H1 (cell line): ENCODE data around the gene WHAMM. TPM values are rescaled to one million over a fixed set of nuclear protein-coding genes. Genes with fewer than 3 reads are reported as not detected.

Source experiments
- CTCF ChIA-PET: fragments of 300-600 bp; sonication (Branson Sonifier 250); formaldehyde crosslinking; loops from one replicate; lab custom pipeline; 2021; ENCODE audit not compliant: partially characterized antibody; lab: Charles Lee
- POLR2A ChIA-PET: fragments of 300-600 bp; sonication (Branson Sonifier 250); formaldehyde crosslinking; loops from one replicate; lab custom pipeline; 2021; ENCODE audit warnings: inconsistent platforms; ENCODE audit not compliant: partially characterized antibody; lab: Charles Lee
- DNase-seq, 2 experiments: peaks; one replicate each; pipeline versions ENCODE4 v3.0.0 to v3.0.0-alpha.2; 2010 to 2022; ENCODE audit warnings: low spot score in 2 of 2, low read depth in 1 of 2, mixed read lengths in 1 of 2
- FAIRE-seq: peaks from 2 replicates; lab custom pipeline; 2011; peaks lifted over from hg19 to GRCh38; lab: Jason Lieb, UNC
- H2AFZ ChIP-seq: 2 replicates; pipeline ENCODE4 v1.8.1; 2012; ENCODE audit warnings: low read length, inconsistent platforms
- H2AK5ac ChIP-seq: 2 replicates; pipeline ENCODE4 v1.6.1; 2013; ENCODE audit warnings: low read depth, low read length
- H2BK120ac ChIP-seq: replicated peaks from 2 replicates; pipeline ENCODE3; 2013; ENCODE audit warnings: low read depth, low read length, inconsistent platforms
- H2BK12ac ChIP-seq: 2 replicates; pipeline ENCODE4 v1.6.1; 2013; ENCODE audit warnings: low read depth, low read length
- H2BK15ac ChIP-seq: 2 replicates; pipeline ENCODE4 v1.6.1; 2013; ENCODE audit warnings: low read length
- H2BK20ac ChIP-seq: 2 replicates; pipeline ENCODE4 v1.6.1; 2013; ENCODE audit warnings: low read length
- H2BK5ac ChIP-seq: 2 replicates; pipeline ENCODE4 v1.6.1; 2013; ENCODE audit warnings: low read depth, low read length
- H3K14ac ChIP-seq: 2 replicates; pipeline ENCODE4 v1.6.1; 2013; ENCODE audit warnings: inconsistent platforms; ENCODE audit not compliant: insufficient read length
- H3K18ac ChIP-seq: 2 replicates; pipeline ENCODE4 v1.6.1; 2013; ENCODE audit warnings: low read length; ENCODE audit errors: extremely low read depth
- H3K23ac ChIP-seq: 2 replicates; pipeline ENCODE4 v1.6.1; 2013; ENCODE audit warnings: inconsistent platforms; ENCODE audit not compliant: insufficient read length
- H3K23me2 ChIP-seq: 2 replicates; pipeline ENCODE4 v1.6.1; 2013; ENCODE audit warnings: low read depth, low read length
- H3K27ac ChIP-seq: 2 replicates; pipeline ENCODE4 v1.6.1; 2011; ENCODE audit warnings: low read depth, low read length, inconsistent platforms
- H3K27me3 ChIP-seq, 4 experiments: replicated peaks in 1 of 4; 1 replicate in 1 of 4; 2 replicates in 3 of 4; pipeline versions ENCODE4 v1.6.1 to v1.8.1; 2011 to 2013; ENCODE audit warnings: low read length in 3 of 4, mild to moderate bottlenecking in 3 of 4, inconsistent platforms in 2 of 4, mixed read lengths in 2 of 4, moderate library complexity in 1 of 4; ENCODE audit not compliant: control insufficient read depth in 3 of 4, insufficient read depth in 3 of 4; ENCODE audit errors: extremely low read depth in 1 of 4
- H3K36me3 ChIP-seq, 4 experiments: 2 replicates each; pipeline versions ENCODE4 v1.6.1 to v1.8.1; 2011 to 2013; ENCODE audit warnings: mild to moderate bottlenecking in 4 of 4, low read length in 3 of 4, moderate library complexity in 2 of 4, control low read depth in 1 of 4, inconsistent platforms in 1 of 4; ENCODE audit not compliant: insufficient read depth in 4 of 4, control insufficient read depth in 2 of 4
- H3K4ac ChIP-seq: replicated peaks from 2 replicates; pipeline ENCODE3; 2013; ENCODE audit warnings: low read length, low read depth, mixed read lengths, inconsistent platforms; ENCODE audit not compliant: insufficient read length
- H3K4me1 ChIP-seq, 4 experiments: replicated peaks in 1 of 4; 1 replicate in 1 of 4; 2 replicates in 3 of 4; pipeline versions ENCODE4 v1.6.1 to v1.8.1; 2011 to 2013; ENCODE audit warnings: low read length in 3 of 4, inconsistent platforms in 2 of 4, mixed read lengths in 1 of 4; ENCODE audit not compliant: insufficient read depth in 4 of 4, control insufficient read depth in 3 of 4
- H3K4me2 ChIP-seq, 2 experiments: 2 replicates each; pipeline versions ENCODE4 v1.6.1 to v1.8.1; 2011 to 2013; ENCODE audit warnings: low read depth in 2 of 2, low read length in 2 of 2, control low read depth in 1 of 2, inconsistent platforms in 1 of 2, mild to moderate bottlenecking in 1 of 2; ENCODE audit not compliant: insufficient read depth in 1 of 2
- H3K4me3 ChIP-seq, 4 experiments: fragments of 200-600, 300-600 bp in 1 of 4; sonication (generic), shearing (Covaris generic), sonication (Bioruptor Twin) in 1 of 4; 2 replicates each; pipeline versions ENCODE4 v1.5.1 to v1.8.1; 2011 to 2016; ENCODE audit warnings: low read length in 4 of 4, low read depth in 3 of 4, control low read depth in 2 of 4, inconsistent platforms in 2 of 4, mild to moderate bottlenecking in 2 of 4, mixed read lengths in 1 of 4, moderate library complexity in 1 of 4; ENCODE audit not compliant: insufficient read depth in 2 of 4; ENCODE audit errors: extremely low read depth in 1 of 4
- H3K56ac ChIP-seq: replicated peaks from 2 replicates; pipeline ENCODE3; 2013; ENCODE audit warnings: low read depth, mild to moderate bottlenecking, mixed read lengths, low read length, inconsistent platforms; ENCODE audit not compliant: insufficient read length
- H3K79me1 ChIP-seq: 2 replicates; pipeline ENCODE4 v1.6.1; 2013; ENCODE audit warnings: low read depth, low read length, control low read depth
- H3K79me2 ChIP-seq, 2 experiments: 2 replicates each; pipeline versions ENCODE4 v1.6.1 to v1.8.1; 2012 to 2013; ENCODE audit warnings: low read length in 2 of 2, mild to moderate bottlenecking in 2 of 2, inconsistent platforms in 1 of 2; ENCODE audit not compliant: insufficient read depth in 2 of 2, control insufficient read depth in 1 of 2
- H3K9ac ChIP-seq, 4 experiments: replicated peaks in 1 of 4; 1 replicate in 1 of 4; 2 replicates in 3 of 4; pipeline versions ENCODE4 v1.6.1 to v1.8.1; 2011 to 2013; ENCODE audit warnings: low read depth in 3 of 4, low read length in 3 of 4, control low read depth in 2 of 4, mild to moderate bottlenecking in 2 of 4, moderate library complexity in 2 of 4, inconsistent platforms in 1 of 4; ENCODE audit errors: extremely low read depth in 1 of 4
- H3K9me3 ChIP-seq, 2 experiments: 2 replicates each; pipeline versions ENCODE4 v1.6.1 to v1.8.1; 2012 to 2013; ENCODE audit warnings: mild to moderate bottlenecking in 2 of 2, moderate library complexity in 2 of 2, control low read depth in 1 of 2, inconsistent platforms in 1 of 2, low read depth in 1 of 2, low read length in 1 of 2, mixed read lengths in 1 of 2; ENCODE audit not compliant: insufficient read depth in 2 of 2
- H4K20me1 ChIP-seq, 2 experiments: replicated peaks in 1 of 2; 2 replicates each; pipeline versions ENCODE3 to v1.8.1; 2011 to 2013; ENCODE audit warnings: inconsistent platforms in 2 of 2, low read length in 2 of 2, mild to moderate bottlenecking in 1 of 2; ENCODE audit not compliant: insufficient read depth in 2 of 2, control insufficient read depth in 1 of 2
- H4K5ac ChIP-seq: 2 replicates; pipeline ENCODE4 v1.6.1; 2013; ENCODE audit warnings: low read length, low read depth, mixed read lengths, inconsistent platforms; ENCODE audit not compliant: insufficient read length
- H4K8ac ChIP-seq: 2 replicates; pipeline ENCODE4 v1.8.0; 2013; ENCODE audit warnings: mild to moderate bottlenecking, moderate library complexity, low read length, inconsistent platforms; ENCODE audit not compliant: insufficient read depth; ENCODE audit errors: extremely low read depth
- H4K91ac ChIP-seq: replicated peaks from 2 replicates; pipeline ENCODE3; 2013; ENCODE audit warnings: low read length, mixed read lengths, inconsistent platforms; ENCODE audit not compliant: insufficient read length
- BCL11A ChIP-seq, 2 experiments: IDR thresholded peaks; one replicate each; pipeline ENCODE4 v1.6.1; 2011; ENCODE audit warnings: low read depth in 2 of 2, low read length in 2 of 2, mild to moderate bottlenecking in 2 of 2
- EZH2 ChIP-seq: fragments of 200-600 bp; sonication (generic); IDR thresholded peaks from 2 replicates; pipeline ENCODE4 v1.7.1; 2012; ENCODE audit warnings: low read depth, mild to moderate bottlenecking, moderate library complexity, low read length, inconsistent platforms; ENCODE audit not compliant: severe bottlenecking
- JUN ChIP-seq: IDR thresholded peaks from 2 replicates; pipeline ENCODE4 v1.6.1; 2011; ENCODE audit warnings: low read depth, mild to moderate bottlenecking, improper control_type of control experiment, low read length
- POLR2A ChIP-seq, 2 experiments: IDR thresholded peaks; 1 replicate in 1 of 2; 2 replicates in 1 of 2; pipeline ENCODE4 v1.6.1; 2011; ENCODE audit warnings: low read depth in 2 of 2, low read length in 2 of 2, mild to moderate bottlenecking in 2 of 2; ENCODE audit errors: control extremely low read depth in 1 of 2
- POLR2AphosphoS5 ChIP-seq: IDR thresholded peaks from 2 replicates; pipeline ENCODE4 v1.6.1; 2011; ENCODE audit warnings: low read depth, low read length
- TAF7 ChIP-seq: optimal IDR thresholded peaks from 2 replicates; pipeline ENCODE3; 2011; ENCODE audit warnings: low read depth, mild to moderate bottlenecking, inconsistent platforms, low read length, moderate library complexity, borderline replicate concordance
- WGBS, 2 experiments: shearing (Covaris generic) in 1 of 2; methylation state at CpG; one replicate each; pipeline versions ENCODE4 v1.1.6 to v1.1.7; 2013 to 2015; ENCODE audit warnings: low lambda C conversion rate in 2 of 2, mixed read lengths in 2 of 2, inconsistent platforms in 1 of 2, low coverage in 1 of 2, missing lambda C conversion rate in 1 of 2; ENCODE audit not compliant: insufficient replicate concordance in 2 of 2, insufficient coverage in 1 of 2, insufficient read length in 1 of 2; ENCODE audit errors: extremely low coverage in 1 of 2, missing lambda C conversion rate in 1 of 2; 5-methylcytosine and 5-hydroxymethylcytosine counted together
- polyA plus RNA-seq, 7 experiments: library from polyadenylated mRNA; depleted of rRNA in 3 of 7; stranded (reverse) in 5 of 7; unstranded in 2 of 7; fragments of >200 nt in 5 of 7; fragments of 200-250 nt in 2 of 7; gene quantifications; 1 replicate in 5 of 7; 2 replicates in 1 of 7; 4 replicates in 1 of 7; pipeline versions ENCODE4 v1.2.1 to v1.2.3, GENCODE V29; 2011 to 2013; ENCODE audit warnings: missing spikeins in 2 of 7, mixed read lengths in 2 of 7
- total RNA-seq: library from RNA; stranded (reverse); fragmentation: NEBNext Ultra II Directional; extraction: Animal tissue kit (Norgen Biotek cat#: 25700); gene quantifications from 2 replicates; pipeline ENCODE4 v1.2.1, GENCODE V29; 2021
- TF ChIP-seq, protein P1 (sequence below): IDR thresholded peaks from 2 replicates; pipeline ENCODE4 v1.6.1; 2011; ENCODE audit warnings: low read length, improper control_type of control experiment

WHAMM gene
- total and polyA plus RNA-seq, 2 of the 8 experiments (the other 6 are each of a cell fraction or from before 2014, with no cell fraction given) = 1.1 to 3.3 TPM

DNA sequence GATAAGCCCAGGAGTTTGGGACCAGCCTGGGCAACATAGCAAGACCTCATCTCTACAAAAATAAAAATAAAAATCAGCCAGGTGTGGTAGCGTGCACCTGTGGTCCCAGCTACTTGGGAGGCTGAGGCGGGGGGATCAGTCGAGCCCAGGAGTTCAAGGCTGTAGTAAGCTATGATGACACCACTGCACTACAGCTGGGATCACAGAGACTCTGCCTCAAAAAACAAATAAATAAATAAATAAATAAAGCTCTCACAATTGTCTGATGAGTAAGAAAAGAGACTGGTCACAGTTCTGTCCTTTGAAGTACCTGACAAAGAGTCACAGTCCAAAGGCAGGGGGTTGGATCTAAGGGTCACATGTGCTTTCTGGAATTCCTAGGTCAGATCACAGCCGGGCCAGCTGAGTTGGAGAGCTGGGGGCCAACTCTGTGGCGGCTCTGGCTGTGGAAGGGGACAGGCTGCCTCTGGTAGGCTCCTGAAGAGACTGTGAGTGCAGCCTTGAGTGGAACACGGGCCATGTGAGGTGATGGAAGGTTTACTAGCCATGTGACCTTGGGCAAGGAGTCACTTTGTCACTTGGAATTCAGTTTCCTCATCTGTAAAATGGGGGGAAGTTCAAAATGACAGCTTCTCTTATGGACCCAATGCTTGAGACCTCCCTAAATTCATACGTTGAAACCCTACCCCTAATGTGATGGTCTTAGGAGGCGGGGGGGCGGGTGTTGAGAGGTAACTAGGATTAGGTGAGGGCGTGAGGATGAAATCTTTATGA lies 47.2 kb downstream of the WHAMM start:
- H2AFZ ChIP-seq = no peak overlapping the region
- H3K23ac ChIP-seq = no peak overlapping the region
- H3K27me3 ChIP-seq = no peaks in the 10 kb centered on the region
- no peak overlapping the region for H4K8ac ChIP-seq
- DNase-seq (no peak), FAIRE-seq (no peak)
- H3K36me3 ChIP-seq = no peaks in the 10 kb centered on the region
- no peak overlapping the region for H4K91ac ChIP-seq
- H3K79me2 ChIP-seq = no peaks in the 10 kb centered on the region
- no peaks in the 10 kb centered on the region for H3K23me2 ChIP-seq
- H3K4me2 ChIP-seq = no peak overlapping the region
- no peak overlapping the region for H3K4ac ChIP-seq
- ChIA-PET CTCF (interaction anchor here (0.6 to 1.6 kb wide), 5 partner anchors 11 to 134 kb away, joined by 3 to 6 read pairs (median 4); no protein-coding TSS in a partner anchor), POLR2A (no interaction called here)
- no peak overlapping the region for H4K5ac ChIP-seq
- H2BK15ac ChIP-seq = no peak overlapping the region
- H3K18ac ChIP-seq = no peak overlapping the region
- H3K9me3 ChIP-seq = no peaks in the 10 kb centered on the region
- no peak overlapping the region for H2AK5ac ChIP-seq
- H3K14ac ChIP-seq = no peak overlapping the region
- peaks cover 0 to 1% of the 10 kb centered on the region in 2 experiments for H4K20me1 ChIP-seq
- 95% methylated on average over 10 of the region's 10 CpGs; no CpG with 5 or more reads in 1 of the 2 experiments for WGBS, 2 experiments
- no peak overlapping the region for H3K27ac ChIP-seq
- no peak overlapping the region for H3K56ac ChIP-seq
- no peak overlapping the region for H3K4me3 ChIP-seq
- H3K4me1 ChIP-seq = no peaks in the 10 kb centered on the region
- H2BK120ac ChIP-seq = no peak overlapping the region
- no peaks in the 10 kb centered on the region for H3K79me1 ChIP-seq
- no peak overlapping the region for H2BK12ac ChIP-seq
- no peak overlapping the region for H3K9ac ChIP-seq
- no peak overlapping the region for H2BK20ac ChIP-seq
- H2BK5ac ChIP-seq = no peak overlapping the region
- TF ChIP-seq BCL11A (IDR thresholded peaks at IDR 0.05; ENCODE audit: low read depth in 2 of 2, low read length in 2 of 2) (no peak), TAF7 (no peak), JUN (no peak), POLR2AphosphoS5 (no peak), POLR2A (IDR thresholded peaks at IDR 0.05; ENCODE audit: control extremely low read depth in 1 of 2, low read depth in 2 of 2, low read length in 2 of 2) (no peak), EZH2 (no peak)
- TF ChIP-seq, protein P1, sequence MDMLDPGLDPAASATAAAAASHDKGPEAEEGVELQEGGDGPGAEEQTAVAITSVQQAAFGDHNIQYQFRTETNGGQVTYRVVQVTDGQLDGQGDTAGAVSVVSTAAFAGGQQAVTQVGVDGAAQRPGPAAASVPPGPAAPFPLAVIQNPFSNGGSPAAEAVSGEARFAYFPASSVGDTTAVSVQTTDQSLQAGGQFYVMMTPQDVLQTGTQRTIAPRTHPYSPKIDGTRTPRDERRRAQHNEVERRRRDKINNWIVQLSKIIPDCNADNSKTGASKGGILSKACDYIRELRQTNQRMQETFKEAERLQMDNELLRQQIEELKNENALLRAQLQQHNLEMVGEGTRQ = no peak
